IMR-90 (cell line): ENCODE measurements around the gene PXDC1.

Source experiments
- CTCF ChIP-seq: conservative IDR thresholded peaks from 2 replicates; pipeline ENCODE4 v1.5.1; 2012; ENCODE audit warnings: mild to moderate bottlenecking, low read depth, low read length, improper control_type of control experiment
- MAFK ChIP-seq: IDR thresholded peaks from 2 replicates; pipeline ENCODE4 v1.6.1; 2012; ENCODE audit warnings: low read depth, low read length, improper control_type of control experiment
- MXI1 ChIP-seq: IDR thresholded peaks from 2 replicates; pipeline ENCODE4 v1.6.1; 2012; ENCODE audit warnings: low read depth, mild to moderate bottlenecking, low read length, moderate library complexity, borderline replicate concordance
- RAD21 ChIP-seq: IDR thresholded peaks from 2 replicates; pipeline ENCODE4 v1.6.1; 2012; ENCODE audit warnings: low read length, improper control_type of control experiment
- USF2 ChIP-seq: fragments of 150-350 bp; IDR thresholded peaks from 2 replicates; pipeline ENCODE4 v1.6.1; 2017; ENCODE audit warnings: mild to moderate bottlenecking, antibody characterized with exemption, low read length, low read depth

GRCh38 chr6:3744211-3744900 lies 7.2 kb downstream of the PXDC1 start:
- TF ChIP-seq CTCF (no peak), USF2 (no peak), MAFK (no peak), MXI1 (no peak), RAD21 (no peak)
